Skin of body (tissue), 2 donors: ENCODE measurements around the gene MRPS33. TPM values are rescaled to one million over a fixed set of nuclear protein-coding genes. Genes with fewer than 3 reads are reported as not detected.
"Not testable (repeated sequence)": the region's sequence is repeated elsewhere in the genome, so short reads cannot be mapped to it uniquely, and the experiment has no call there.

Source experiments
- DNase-seq: peaks from one replicate; lab custom pipeline; 2025; lab: John Stamatoyannopoulos, UW
- total RNA-seq: library from RNA; depleted of rRNA; stranded (reverse); fragments of >200 nt; gene quantifications from one replicate; pipeline ENCODE4 v1.2.3, GENCODE V29; 2014

MRPS33 gene
- total RNA-seq: 27.4 TPM

- DNase-seq: peak; percentile 96
Observed at GRCh38 chr7:141014524-141015395, at the start of gene MRPS33. Gene MRPS33, minus strand, starts transcription at chr7:141014952. Its CDS starts 4,319 bp downstream, at chr7:141010633.

- no peak for DNase-seq
Observed at GRCh38 chr7:141057788-141058187, 43.0 kb upstream of the MRPS33 start.

GRCh38 chr7:141055146-141055545 lies 40.4 kb upstream of the MRPS33 start:
- no peak for DNase-seq

GRCh38 chr7:141053626-141054025 lies 38.9 kb upstream of the MRPS33 start:
- DNase-seq: no peak

GRCh38 chr7:141045842-141046620 lies 31.3 kb upstream of the MRPS33 start:
- DNase-seq: no peak

GRCh38 chr7:141045126-141045841 lies 30.5 kb upstream of the MRPS33 start:
- DNase-seq: no peak

- DNase-seq: no peak
Observed at GRCh38 chr7:141043616-141044015, 28.9 kb upstream of the MRPS33 start.

GRCh38 chr7:141042222-141043193 lies 27.8 kb upstream of the MRPS33 start:
- no peak for DNase-seq

- DNase-seq: no peak
Observed at GRCh38 chr7:141039376-141039775, 24.6 kb upstream of the MRPS33 start.

GRCh38 chr7:141038100-141038499 lies 23.3 kb upstream of the MRPS33 start:
- DNase-seq: not testable (repeated sequence)

GRCh38 chr7:141032539-141033323 lies 18.0 kb upstream of the MRPS33 start:
- not testable (repeated sequence) for DNase-seq

- no peak for DNase-seq
Observed at GRCh38 chr7:141028767-141029166, 14.0 kb upstream of the MRPS33 start.

- DNase-seq: no peak
Observed at GRCh38 chr7:141027043-141027442, 12.3 kb upstream of the MRPS33 start.

- no peak for DNase-seq
Observed at GRCh38 chr7:141024668-141025067, 9.9 kb upstream of the MRPS33 start.

GRCh38 chr7:141023295-141023694 lies 8.5 kb upstream of the MRPS33 start:
- no peak for DNase-seq

- no peak for DNase-seq
Observed at GRCh38 chr7:141017555-141017954, 2.8 kb upstream of the MRPS33 start.

- no peak for DNase-seq
Observed at GRCh38 chr7:141016349-141016748, 1.6 kb upstream of the MRPS33 start.

GRCh38 chr7:141014125-141014523 lies 628 bp downstream of the MRPS33 start:
- DNase-seq: no peak

GRCh38 chr7:141013345-141013715 lies 1.4 kb downstream of the MRPS33 start:
- DNase-seq: no peak
